ACHN (cell line): Measurements from ENCODE around the gene HMX1.

Source experiments
- DNase-seq: peaks from one replicate; pipeline ENCODE4 v3.0.0-alpha.2; 2015
- in situ Hi-C: cut with HindIII; loops from 2 replicates; pipeline ENCODE4 v1.10.0; 2017; ENCODE audit warnings: low sequenced_read_pairs, low pct_ligation_motif_present, low pct_unique_long_range_greater_than_20kb

The HMX1 gene

DNA sequence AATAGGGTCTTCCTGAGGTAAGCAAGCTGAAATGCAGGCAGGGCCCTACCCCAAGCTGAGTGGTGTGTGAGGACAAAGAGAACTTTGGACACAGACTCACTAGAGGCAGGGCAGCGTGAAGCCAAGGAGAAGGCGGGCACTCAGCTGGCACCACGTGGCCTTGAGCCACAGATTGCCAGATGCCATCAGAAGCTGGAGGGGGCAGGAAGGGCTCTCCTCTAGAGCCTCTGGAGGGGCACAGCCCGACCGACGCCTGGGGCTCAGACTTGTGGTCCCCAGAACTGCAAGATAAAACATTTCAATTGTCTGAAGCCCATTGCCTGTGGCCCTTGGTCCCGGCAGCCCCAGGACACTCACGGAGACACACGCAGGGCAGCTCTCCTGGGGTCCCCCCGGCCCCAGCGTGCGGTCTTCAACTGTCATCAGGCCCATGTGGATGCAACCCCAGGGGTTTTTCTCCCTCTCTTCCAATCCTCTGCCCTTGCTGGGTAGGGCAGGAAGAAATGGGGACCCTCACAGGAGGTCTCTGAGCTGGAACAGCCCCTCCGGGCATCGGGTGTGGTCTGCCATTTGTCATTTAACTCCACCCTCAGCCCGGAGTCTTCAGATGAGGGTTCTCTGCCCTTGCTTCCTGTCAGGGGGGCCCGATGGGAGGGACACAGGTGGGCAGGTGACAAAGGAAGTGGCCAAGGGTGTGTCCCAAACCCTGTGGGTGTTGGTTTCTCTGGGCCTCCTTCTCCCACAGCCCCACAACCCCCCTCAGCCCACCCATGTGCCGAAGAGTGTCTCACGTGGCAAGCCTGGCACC, 22.2 kb downstream of the HMX1 start:
- in situ Hi-C loops, result no loop called here
- DNase-seq, result no peak

DNA sequence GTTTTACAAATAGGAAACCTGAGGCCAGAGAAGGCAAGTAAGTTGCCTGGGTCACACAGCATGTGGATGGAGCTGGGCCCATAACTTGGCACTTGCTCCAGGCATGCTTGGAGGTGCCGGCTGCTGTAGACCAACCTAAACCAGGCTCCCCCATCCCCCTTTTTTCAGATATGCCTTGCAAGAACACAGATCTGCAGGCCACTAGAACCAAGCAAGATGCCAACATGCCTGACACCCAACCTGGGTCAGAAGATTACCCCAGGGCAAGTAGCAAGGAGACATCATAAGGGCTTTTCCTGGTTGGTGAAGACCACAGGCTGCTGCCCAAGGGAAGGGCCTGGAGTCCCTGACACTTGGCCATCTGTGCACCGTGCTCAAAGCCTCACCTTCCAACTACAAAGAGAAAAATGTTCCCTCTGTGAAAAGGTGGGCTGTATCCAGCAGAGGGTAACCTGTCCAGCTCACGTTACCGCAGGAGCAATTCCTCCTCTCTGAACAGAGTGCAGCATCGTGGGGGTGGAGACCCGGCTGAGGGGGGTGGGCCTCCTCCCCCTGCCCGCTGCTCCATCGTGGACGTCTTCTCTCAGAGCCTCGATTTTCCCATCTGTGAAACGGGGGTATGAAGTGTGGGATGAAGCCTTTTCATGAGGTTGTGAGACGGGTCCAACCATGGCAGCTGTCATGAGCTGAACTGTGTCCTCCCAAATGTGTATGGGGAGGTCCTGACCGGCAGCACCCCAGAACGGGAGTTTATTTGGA, 23.0 kb downstream of the HMX1 start:
- DNase-seq, result no peak
- in situ Hi-C loops, result no loop called here

DNA sequence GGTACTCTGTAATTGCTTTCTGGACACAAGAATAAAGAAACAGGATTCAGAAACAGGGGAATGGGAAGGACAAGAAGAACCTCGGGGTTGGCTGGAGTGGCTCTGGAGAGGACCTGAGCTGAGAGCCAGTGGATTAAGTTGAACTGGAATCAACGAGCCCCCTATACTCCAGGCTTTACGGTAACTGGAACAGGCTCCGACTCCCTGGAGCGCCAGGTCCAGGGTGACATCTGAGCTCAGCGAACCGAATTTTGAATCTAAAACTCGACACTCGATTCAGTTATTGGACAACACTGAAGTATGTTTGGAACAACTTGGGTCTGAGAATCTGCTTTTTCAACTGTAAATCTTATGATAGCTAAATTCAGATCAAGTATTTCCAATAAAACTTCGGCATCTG, 23.9 kb downstream of the HMX1 start:
- DNase-seq, result no peak
- in situ Hi-C loops, result no loop called here

DNA sequence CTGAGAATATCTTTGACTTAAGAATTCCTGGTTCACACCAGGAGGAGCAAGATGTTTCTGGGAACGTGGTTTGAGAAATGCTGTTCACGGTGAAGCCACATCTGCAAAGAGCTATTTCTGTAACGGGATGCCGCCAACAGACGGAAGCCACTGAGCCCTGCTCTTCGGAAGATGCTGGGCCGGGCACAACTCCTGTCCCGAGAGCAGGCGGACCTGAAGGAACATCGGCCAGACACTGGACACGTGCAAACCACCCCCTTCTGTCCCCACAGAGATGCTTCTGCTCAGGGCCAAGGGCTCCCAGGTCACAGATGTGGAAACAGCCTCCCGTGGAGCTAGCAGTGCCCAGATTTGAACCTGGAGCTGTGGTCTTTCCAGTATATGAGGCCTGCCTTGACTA, 24.3 kb downstream of the HMX1 start:
- in situ Hi-C loops, result no loop called here
- no peak for DNase-seq

DNA sequence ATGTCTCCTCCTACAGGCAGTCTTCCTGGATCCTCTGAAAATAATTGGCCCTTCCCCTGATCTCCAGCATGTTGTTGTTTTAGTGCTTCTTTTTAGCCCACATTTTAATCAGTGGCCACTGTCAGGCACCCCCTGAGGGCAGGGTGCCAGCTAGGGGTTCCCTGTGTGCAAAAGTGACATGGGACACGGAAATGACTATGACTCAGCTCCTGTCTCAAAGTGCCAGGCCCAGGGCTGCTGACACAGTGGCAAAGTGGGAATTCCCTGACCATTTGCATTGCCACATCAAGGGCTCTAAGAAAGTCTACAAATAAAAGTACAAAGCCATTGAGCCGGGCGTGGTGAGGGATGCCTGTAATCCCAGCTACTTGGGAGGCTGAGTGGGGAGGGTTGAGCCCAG, 24.8 kb downstream of the HMX1 start:
- DNase-seq, result no peak
- in situ Hi-C loops, result no loop called here

DNA sequence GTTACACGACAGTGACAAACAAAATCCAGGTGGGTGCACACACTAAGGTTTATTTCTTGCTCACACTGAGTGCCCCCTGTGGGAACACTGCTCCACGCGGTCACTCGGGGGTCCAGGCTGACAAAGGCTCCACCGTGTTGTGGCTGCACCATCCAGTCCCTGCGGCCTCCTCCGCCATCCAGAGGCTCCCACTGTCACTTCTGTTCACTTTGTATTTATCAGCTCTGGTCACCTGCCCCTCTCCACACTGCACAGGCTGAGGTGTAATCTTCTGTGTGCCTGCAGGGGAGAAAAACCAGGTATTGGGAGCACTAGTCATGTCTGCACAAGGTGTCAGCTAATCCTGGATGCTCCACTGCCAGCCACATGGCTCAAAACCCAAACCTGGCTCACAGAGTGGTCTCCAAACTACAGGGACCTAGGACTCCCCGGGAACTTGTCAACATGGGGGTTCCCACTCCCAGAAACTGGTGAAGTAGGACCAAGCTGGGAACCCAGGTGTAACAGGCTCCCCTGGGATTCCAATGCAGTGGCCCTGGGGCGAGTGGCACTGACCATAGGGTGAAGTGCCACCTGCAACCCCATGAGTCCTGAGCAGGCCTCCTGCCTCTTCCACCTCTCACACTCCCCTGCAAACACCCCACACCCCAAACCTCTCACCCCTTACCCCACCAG, 25.5 kb downstream of the HMX1 start:
- in situ Hi-C loops, result no loop called here

DNA sequence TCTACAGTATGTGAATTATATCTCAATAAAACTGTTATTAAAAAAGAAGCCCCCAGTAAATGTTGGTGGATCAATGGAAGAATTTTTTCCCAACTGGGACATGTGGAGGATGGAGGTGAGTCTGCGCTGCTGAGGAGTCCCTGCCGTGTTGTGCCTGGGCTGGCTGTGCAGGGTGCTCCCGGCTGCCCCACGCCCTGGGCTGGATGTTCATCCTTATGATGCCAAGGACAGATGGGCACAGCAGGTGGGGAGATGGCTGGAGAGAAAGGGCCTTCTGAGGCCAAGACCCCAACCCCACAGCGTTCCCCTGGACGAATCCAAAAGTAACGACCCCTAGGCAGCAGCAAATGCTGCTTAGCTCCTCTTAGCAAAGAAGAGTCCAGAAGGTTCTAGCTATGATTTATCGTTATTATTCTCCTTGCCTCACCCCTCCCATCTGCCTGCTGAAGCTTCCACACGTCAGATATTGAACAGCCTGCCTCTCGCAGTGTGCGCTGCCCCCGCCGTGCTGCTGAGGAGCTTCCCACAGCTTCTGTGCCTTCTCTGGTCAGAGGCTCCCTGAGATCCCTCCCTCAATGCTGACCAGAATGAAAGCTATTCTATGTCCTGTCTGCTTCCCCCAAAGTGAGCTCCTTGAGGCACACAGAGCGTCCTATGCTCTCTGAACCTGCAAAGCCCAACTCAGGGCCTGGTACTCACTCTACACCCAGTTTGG, 26.5 kb downstream of the HMX1 start:
- DNase-seq, result no peak
- in situ Hi-C loops, result no loop called here

More for the DNA sequence above, 25.5 kb downstream of the HMX1 start:
- no peak for DNase-seq

DNA sequence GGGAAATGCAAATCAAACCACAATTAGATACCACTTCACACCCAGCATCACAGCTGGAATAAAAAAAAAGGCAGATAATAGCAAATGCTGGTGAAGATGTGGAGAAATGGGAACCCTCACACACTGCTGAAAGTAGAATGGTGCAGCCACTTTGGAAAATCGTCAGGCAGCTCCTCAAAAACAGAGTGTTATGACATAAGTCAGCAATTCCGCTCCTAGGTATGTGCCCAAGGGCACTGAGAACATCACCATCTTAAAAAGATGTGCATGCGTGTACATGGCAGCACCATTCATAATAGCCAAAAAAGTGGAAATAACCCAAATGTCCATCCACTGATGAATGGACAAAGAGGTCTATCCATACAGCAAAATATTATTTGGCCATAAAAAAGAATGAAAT, 28.0 kb downstream of the HMX1 start:
- in situ Hi-C loops, result no loop called here
- no peak for DNase-seq

DNA sequence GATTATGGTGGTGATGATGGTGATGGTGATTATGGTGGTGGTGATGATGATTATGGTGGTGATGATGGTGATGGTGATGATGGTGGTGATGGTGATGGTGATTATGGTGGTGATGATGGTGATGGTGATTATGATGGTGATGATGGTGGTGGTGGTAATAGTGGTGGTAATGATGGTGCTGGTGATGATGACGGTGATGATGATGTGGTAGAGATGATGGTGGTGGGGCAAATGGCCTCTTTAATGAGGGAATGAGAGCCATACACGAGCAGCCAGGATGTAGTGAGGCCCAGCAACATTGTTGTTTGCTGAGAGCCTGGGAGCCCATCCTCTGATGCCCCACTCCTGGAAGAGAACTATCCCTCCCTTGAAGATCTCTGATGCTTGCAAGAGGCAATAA, 29.0 kb downstream of the HMX1 start:
- in situ Hi-C loops, result no loop called here
- DNase-seq, result no peak

DNA sequence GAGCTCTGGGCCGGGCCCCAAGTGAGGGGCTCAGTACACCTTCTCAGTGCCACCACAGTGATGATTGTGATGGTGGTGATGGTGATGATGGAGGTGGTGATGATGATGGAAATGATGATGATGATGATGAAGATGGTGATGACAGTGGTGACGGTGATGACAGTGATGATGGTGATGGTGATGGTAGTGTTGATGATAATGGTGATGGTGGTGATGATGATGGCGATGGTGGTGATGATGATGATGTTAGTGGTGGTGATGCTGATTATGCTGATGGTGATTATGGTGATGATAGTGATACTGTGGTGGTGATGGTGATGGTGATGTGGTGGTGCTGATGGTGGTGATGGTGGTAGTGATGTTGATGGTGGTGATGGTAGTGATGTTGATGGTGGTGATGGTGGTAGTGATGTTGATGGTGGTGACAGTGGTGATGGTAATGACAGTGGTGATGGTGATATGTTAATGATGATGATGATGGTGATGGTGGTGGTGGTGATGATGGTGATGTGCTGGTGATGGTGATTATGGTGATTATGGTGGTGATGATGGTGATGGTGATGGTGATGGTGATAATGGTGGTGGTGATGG, 29.9 kb downstream of the HMX1 start:
- in situ Hi-C loops, result no loop called here
- DNase-seq, result no peak

DNA sequence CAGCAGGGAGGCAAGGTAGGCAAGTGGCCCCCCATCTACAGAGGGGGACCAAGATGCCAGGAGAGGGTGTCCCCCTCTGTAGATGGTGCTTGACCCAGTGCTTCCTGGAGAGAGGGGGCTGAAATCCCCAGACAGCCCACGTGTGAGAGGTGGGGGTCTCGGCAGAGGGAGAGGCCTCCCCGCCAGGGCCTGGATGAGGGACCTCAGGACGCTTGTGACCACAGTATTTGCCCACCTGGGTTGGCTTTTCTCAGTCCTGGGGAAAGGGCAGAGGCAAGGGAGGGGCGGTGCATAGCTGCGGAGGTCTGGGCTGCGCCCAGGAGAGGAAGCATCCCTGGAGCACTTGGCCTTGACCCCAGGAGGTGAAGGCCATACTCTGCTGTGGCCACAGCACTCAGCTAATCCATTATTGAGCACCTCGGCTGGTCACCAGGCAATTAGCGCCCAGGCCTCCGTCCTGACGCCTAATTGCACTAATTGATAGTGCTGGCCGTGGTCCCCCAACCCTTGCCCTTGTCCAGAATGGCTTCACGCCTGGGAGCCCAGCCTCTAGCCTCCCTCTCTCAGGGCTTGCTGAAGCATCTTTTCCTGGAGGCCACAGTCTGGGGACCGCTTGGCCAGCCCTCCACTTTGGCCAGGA, 30.7 kb downstream of the HMX1 start:
- no peak for DNase-seq
- in situ Hi-C loops, result no loop called here

DNA sequence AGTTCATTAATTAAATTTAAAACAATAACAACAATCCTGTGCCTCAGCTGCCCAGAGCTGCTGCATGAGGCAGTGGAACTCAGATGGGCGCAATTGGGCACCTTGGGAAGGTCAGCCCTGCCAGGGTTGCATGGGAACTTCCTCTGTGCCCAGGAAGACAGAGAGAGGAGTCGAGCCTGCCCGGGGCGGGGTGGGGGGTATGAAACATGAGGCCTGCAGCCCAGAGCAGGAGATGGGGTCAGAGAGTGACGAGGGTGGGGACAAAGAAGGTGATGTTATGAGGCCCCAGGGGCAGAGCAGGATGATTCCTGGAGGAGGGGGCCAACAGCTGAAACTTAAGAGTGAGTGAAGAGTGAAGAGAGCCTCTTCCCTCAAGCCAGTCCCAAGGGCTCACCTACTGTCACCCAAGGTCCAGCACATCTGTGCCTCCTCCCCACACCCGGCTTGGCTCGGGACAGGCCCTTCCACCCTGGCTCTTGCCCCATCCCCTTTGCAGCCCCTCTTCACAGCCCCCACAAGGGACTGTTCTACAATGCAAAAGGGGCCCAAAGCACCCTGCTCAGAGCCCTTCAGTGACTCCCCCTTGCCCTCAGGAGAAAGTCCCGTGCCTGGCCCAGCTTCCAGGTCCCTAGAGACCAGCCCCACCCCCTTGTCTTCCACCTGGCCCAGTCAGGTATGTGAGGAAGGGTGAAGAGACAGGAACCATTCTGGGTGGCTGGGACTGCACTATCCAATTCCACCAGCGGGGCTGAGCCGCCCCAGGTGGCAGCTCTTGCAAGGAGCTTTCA, 31.4 kb downstream of the HMX1 start:
- in situ Hi-C loops, result no loop called here

DNA sequence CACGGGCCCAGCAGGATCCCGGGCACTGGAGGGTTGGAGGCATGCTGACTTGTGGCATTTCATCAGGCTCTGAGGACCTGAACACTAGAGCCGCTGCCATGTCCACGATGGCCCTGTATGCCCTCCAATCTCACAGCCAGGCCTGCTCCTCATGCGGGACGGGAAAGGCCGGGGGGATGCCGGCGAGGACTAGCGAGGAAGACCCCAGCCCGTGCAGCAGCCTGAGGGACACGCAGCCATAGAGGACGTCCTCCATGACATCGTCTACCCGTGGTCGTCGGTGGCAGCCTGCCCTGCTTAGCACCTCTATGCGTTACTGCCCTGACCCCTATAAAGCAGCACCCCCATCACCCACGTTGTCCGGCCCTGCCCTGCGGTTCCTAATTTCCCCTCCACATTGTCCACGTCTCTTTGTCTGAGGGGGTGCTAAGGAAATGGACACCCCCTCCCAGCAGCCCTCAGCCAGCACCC, 32.6 kb downstream of the HMX1 start:
- DNase-seq, result no peak
- in situ Hi-C loops, result no loop called here

More for the DNA sequence above, 31.4 kb downstream of the HMX1 start:
- DNase-seq, result no peak

DNA sequence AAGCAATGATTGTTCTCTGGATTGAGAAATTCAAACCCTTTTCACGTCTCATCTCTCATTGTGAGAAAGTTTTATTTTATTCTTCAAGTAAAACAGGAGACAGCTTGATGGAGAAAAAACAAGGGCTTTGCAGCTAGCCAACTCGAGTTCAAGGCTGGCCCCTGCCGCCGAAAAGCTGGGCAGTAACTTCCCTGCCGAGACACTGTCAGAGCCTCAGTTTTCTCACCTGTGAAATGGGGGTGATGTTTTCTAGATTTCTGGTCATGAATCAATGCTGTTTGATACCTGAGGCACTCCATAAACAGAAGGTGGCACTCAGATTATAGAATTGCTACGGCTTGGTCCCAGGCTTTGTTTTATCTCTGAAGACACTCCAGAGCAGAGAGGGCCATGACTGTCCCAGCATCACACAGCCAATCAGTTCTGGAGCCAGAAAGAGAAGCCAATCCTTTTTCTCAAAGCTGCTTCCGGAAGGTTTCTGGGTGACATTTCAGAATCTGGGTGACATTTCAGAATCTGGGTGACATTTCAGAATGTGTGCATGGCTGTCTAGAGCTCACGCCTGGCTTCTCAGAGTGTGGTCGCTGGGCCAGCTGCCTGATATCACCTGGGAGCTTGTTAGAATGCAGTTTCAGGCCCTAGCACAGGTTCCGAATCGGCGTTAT, 33.2 kb downstream of the HMX1 start:
- in situ Hi-C loops, result no loop called here

DNA sequence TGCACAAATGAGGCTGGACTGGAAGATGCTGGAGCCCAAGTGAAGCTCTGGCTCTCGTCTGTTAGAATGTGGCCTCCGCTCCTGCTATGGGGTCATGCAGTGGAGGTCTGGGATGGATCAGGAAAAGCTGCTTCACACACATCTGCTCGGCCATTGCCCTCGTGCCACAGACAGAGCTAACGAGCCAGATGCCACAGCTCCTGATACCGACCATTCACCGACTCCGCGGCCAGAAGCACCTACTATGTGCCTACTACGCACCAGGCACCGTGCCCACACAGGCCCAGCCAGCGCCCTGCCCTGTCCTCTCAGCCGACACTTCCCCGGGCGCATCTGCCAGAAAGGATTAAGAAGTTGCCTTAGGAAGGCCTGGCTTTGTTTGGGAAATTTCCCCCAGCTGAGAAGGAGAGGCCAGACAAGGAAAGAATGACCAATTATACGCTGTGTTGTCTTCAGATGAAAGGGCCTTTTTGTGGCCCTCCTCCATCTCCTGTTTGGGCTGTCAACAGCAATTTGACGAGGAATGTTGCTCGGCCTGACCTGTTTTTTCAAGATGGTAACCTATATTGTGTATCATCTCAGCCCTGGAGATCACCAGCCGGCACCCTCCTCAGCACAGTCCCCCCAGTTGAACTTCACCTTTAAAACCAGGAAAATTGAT, 34.3 kb downstream of the HMX1 start:
- in situ Hi-C loops, result no loop called here
- DNase-seq, result no peak

More for the DNA sequence above, 33.2 kb downstream of the HMX1 start:
- no peak for DNase-seq

DNA sequence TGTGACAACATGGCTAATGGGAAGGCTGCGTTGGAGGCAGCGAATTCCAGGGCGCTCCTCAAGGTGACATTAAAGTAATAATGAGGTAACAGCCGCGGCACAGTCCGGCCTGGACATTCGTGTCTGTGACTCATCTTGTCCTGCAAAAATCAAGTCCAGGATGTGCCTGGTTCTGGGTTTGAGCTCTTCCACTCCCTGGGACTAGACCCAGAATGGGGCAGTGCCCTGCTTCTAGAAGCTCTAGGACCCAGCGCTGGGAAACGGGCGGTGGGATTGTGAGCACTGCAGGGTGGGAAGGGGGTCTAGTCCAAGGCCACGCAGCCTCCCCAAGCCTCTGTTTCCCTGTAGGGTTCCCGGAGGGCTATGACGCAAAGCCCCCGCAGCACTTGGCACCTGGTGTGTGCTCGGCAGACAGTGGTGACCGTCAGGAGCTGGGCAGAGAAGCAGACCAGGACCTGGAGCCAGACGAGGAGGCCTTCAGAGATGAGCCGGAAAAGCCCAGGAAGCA, 34.9 kb downstream of the HMX1 start:
- in situ Hi-C loops, result no loop called here
- no peak for DNase-seq
